Measurements from ENCODE around the gene DAPK2.

The DAPK2 gene

GRCh38 chr15:63994073-63994600 is 52.1 kb downstream of the DAPK2 start:
- TF ChIP-seq SIN3A (IDR thresholded peaks at IDR 0.05; ENCODE audit: borderline replicate concordance, insufficient read depth, low read length) (no peak), TAF1 (IDR thresholded peaks at IDR 0.05; ENCODE audit: borderline replicate concordance, insufficient read depth, low read length) (no peak), REST (IDR thresholded peaks at IDR 0.05; ENCODE audit: insufficient read depth in 1 of 2, low read depth in 2 of 2, low read length in 2 of 2) (no peak)

GRCh38 chr15:63992300-63992699 is 54.0 kb downstream of the DAPK2 start:
- no peak for TF ChIP-seq POLR2AphosphoS5 (IDR thresholded peaks at IDR 0.05; ENCODE audit: low read depth, low read length)

- TF ChIP-seq REST (IDR thresholded peaks at IDR 0.05; ENCODE audit: insufficient read depth in 1 of 2, low read depth in 2 of 2, low read length in 2 of 2) (no peak), POLR2AphosphoS5 (IDR thresholded peaks at IDR 0.05; ENCODE audit: low read depth, low read length) (no peak), SIN3A (IDR thresholded peaks at IDR 0.05; ENCODE audit: borderline replicate concordance, insufficient read depth, low read length) (no peak), TAF1 (IDR thresholded peaks at IDR 0.05; ENCODE audit: borderline replicate concordance, insufficient read depth, low read length) (no peak), FOXP2 (optimal IDR thresholded peaks at IDR 0.05; ENCODE audit: borderline replicate concordance, extremely low read depth, extremely low read length, insufficient read depth) (no peak)
Measured at GRCh38 chr15:63991706-63992105, 54.6 kb downstream of the DAPK2 start.

GRCh38 chr15:63990454-63990853 is 55.8 kb downstream of the DAPK2 start:
- TF ChIP-seq FOXP2 (optimal IDR thresholded peaks at IDR 0.05; ENCODE audit: borderline replicate concordance, extremely low read depth, extremely low read length, insufficient read depth) = no peak
- no peak for TF ChIP-seq SIN3A (IDR thresholded peaks at IDR 0.05; ENCODE audit: borderline replicate concordance, insufficient read depth, low read length)
- no peak for TF ChIP-seq REST (IDR thresholded peaks at IDR 0.05; ENCODE audit: insufficient read depth in 1 of 2, low read depth in 2 of 2, low read length in 2 of 2)
- TF ChIP-seq TAF1 (IDR thresholded peaks at IDR 0.05; ENCODE audit: borderline replicate concordance, insufficient read depth, low read length) = no peak
- no peak for TF ChIP-seq POLR2AphosphoS5 (IDR thresholded peaks at IDR 0.05; ENCODE audit: low read depth, low read length)

- TF ChIP-seq TAF1 (IDR thresholded peaks at IDR 0.05; ENCODE audit: borderline replicate concordance, insufficient read depth, low read length) = no peak
Measured at GRCh38 chr15:63987796-63988378, 58.4 kb downstream of the DAPK2 start.

GRCh38 chr15:63986751-63987341 is 59.4 kb downstream of the DAPK2 start:
- TF ChIP-seq TAF1 (IDR thresholded peaks at IDR 0.05; ENCODE audit: borderline replicate concordance, insufficient read depth, low read length) (no peak), REST (IDR thresholded peaks at IDR 0.05; ENCODE audit: insufficient read depth in 1 of 2, low read depth in 2 of 2, low read length in 2 of 2) (no peak), SIN3A (IDR thresholded peaks at IDR 0.05; ENCODE audit: borderline replicate concordance, insufficient read depth, low read length) (no peak)

Data from PFSK-1 (cell line).